HCT116 (cell line): ENCODE data around the gene HTRA2. TPM values are rescaled to one million over a fixed set of nuclear protein-coding genes. Genes with fewer than 3 reads are reported as not detected.

ENCODE experiments used
- ATAC-seq: fragments of 200-7000 bp; cut with Tn5 transposase; 2 replicates; pipeline ENCODE4 v1.9.1; 2020; ENCODE audit warnings: mild to moderate bottlenecking, moderate library complexity
- BruUV-seq: library from RNA; stranded (reverse); fragments of 400-500 nt; replicated peaks from 2 replicates; lab custom pipeline; 2021; lab: Mats Ljungman, UMichigan
- CTCF ChIA-PET: fragments of 300-600 bp; sonication (Branson Sonifier 250); formaldehyde crosslinking; loops from one replicate; lab custom pipeline; 2021; ENCODE audit warnings: antibody characterized with exemption; lab: Charles Lee
- POLR2A ChIA-PET: fragments of 300-600, 350-600 bp; sonication (Branson Sonifier 250); formaldehyde crosslinking; loops from one replicate; lab custom pipeline; 2021; ENCODE audit warnings: antibody characterized with exemption; lab: Charles Lee
- RAD21 ChIA-PET, 2 experiments: fragments of 300-600 bp; sonication (Branson Sonifier 250); formaldehyde crosslinking; loops; one replicate each; lab custom pipeline; 2023; ENCODE audit warnings: low total read pairs in 2 of 2; ENCODE audit not compliant: uncharacterized antibody in 2 of 2, unreplicated experiment in 2 of 2, low non-redundant PET in 1 of 2; lab: Charles Lee
- DNase-seq: peaks from one replicate; pipeline ENCODE4 v3.0.0-alpha.2; 2010; ENCODE audit warnings: low read depth, low spot score
- H2AFZ ChIP-seq: fragments of 200-600 bp; shearing (Covaris generic), sonication (generic); 2 replicates; pipeline ENCODE4 v1.6.1; 2017; ENCODE audit warnings: low read depth, mixed run types, mixed read lengths, antibody characterized with exemption, low read length; ENCODE audit not compliant: poor library complexity, severe bottlenecking
- H3K27ac ChIP-seq: 2 replicates; pipeline ENCODE4 v1.5.1; 2012; ENCODE audit warnings: low read depth, low read length
- H3K27me3 ChIP-seq: fragments of 200-600 bp; sonication (generic); 2 replicates; pipeline ENCODE4 v1.6.1; 2016; ENCODE audit warnings: mixed run types, low read length, mixed read lengths; ENCODE audit not compliant: insufficient read depth
- H3K36me3 ChIP-seq, 2 experiments: fragments of 200-500 bp in 1 of 2; fragments of 200-600 bp in 1 of 2; sonication (Bioruptor generic) in 1 of 2; sonication (generic) in 1 of 2; 2 replicates each; pipeline versions ENCODE4 v1.5.1 to v1.6.1; 2014 to 2016; ENCODE audit warnings: low read length in 2 of 2, inconsistent platforms in 1 of 2, mixed read lengths in 1 of 2, mixed run types in 1 of 2; ENCODE audit not compliant: insufficient read depth in 2 of 2, control insufficient read depth in 1 of 2
- H3K4me1 ChIP-seq, 2 experiments: fragments of 200-600 bp in 1 of 2; sonication (generic) in 1 of 2; 2 replicates each; pipeline versions ENCODE4 v1.5.1 to v1.6.1; 2012 to 2017; ENCODE audit warnings: low read length in 2 of 2, inconsistent platforms in 1 of 2, mild to moderate bottlenecking in 1 of 2, mixed read lengths in 1 of 2, mixed run types in 1 of 2, moderate library complexity in 1 of 2; ENCODE audit not compliant: insufficient read depth in 2 of 2, control insufficient read depth in 1 of 2
- H3K4me2 ChIP-seq: fragments of 200-600 bp; sonication (generic); 2 replicates; pipeline ENCODE4 v1.6.1; 2017; ENCODE audit warnings: mixed run types, low read length, mixed read lengths
- H3K4me3 ChIP-seq, 2 experiments: fragments of 200-600 bp in 1 of 2; sonication (generic) in 1 of 2; replicated peaks in 1 of 2; 2 replicates each; pipeline ENCODE4 v1.5.1; 2011 to 2016; ENCODE audit warnings: low read length in 2 of 2, control low read depth in 1 of 2, low read depth in 1 of 2, mild to moderate bottlenecking in 1 of 2, mixed read lengths in 1 of 2, mixed run types in 1 of 2
- H3K79me2 ChIP-seq: fragments of 200-600 bp; sonication (generic); 2 replicates; pipeline ENCODE4 v1.6.1; 2017; ENCODE audit warnings: mild to moderate bottlenecking, mixed run types, low read length, moderate library complexity, mixed read lengths; ENCODE audit not compliant: insufficient read depth
- H3K9ac ChIP-seq: fragments of 200-600 bp; sonication (generic); 2 replicates; pipeline ENCODE4 v1.6.1; 2016; ENCODE audit warnings: low read length, mixed read lengths
- H3K9me2 ChIP-seq: fragments of 200-600 bp; sonication (generic), shearing (Covaris generic); 2 replicates; pipeline ENCODE4 v1.6.1; 2017; ENCODE audit warnings: mixed run types, mild to moderate bottlenecking, moderate library complexity; ENCODE audit not compliant: insufficient read depth
- H3K9me3 ChIP-seq, 2 experiments: fragments of 200-500 bp in 1 of 2; fragments of 200-600 bp in 1 of 2; sonication (Bioruptor generic) in 1 of 2; sonication (generic) in 1 of 2; 2 replicates each; pipeline ENCODE4 v1.6.1; 2014 to 2017; ENCODE audit warnings: low read length in 2 of 2, mixed read lengths in 2 of 2, inconsistent platforms in 1 of 2, low read depth in 1 of 2, mild to moderate bottlenecking in 1 of 2, mixed run types in 1 of 2, moderate library complexity in 1 of 2; ENCODE audit not compliant: control insufficient read depth in 1 of 2, insufficient read depth in 1 of 2
- H4K20me1 ChIP-seq: fragments of 200-600 bp; sonication (generic), shearing (Covaris generic); 2 replicates; pipeline ENCODE4 v1.6.1; 2017; ENCODE audit warnings: mixed run types, mild to moderate bottlenecking, moderate library complexity; ENCODE audit not compliant: insufficient read depth
- ATF3 ChIP-seq: IDR thresholded peaks from 2 replicates; pipeline ENCODE4 v1.6.1; 2012
- CTCF ChIP-seq, 3 experiments: fragments of 200-600 bp in 1 of 3; sonication (generic) in 1 of 3; IDR thresholded peaks in 2 of 3; conservative IDR thresholded peaks in 1 of 3; 2 replicates each; pipeline ENCODE4 v1.5.1; 2012 to 2017; ENCODE audit warnings: low read depth in 2 of 3, low read length in 2 of 3, antibody characterized with exemption in 1 of 3, borderline replicate concordance in 1 of 3, control low read depth in 1 of 3, mild to moderate bottlenecking in 1 of 3, mixed read lengths in 1 of 3, mixed run types in 1 of 3, moderate library complexity in 1 of 3; ENCODE audit not compliant: insufficient read depth in 1 of 3
- EGR1 ChIP-seq: IDR thresholded peaks from 2 replicates; pipeline ENCODE4 v1.6.1; 2012; ENCODE audit warnings: low read depth
- ELF1 ChIP-seq: IDR thresholded peaks from 2 replicates; pipeline ENCODE4 v1.6.1; 2012; ENCODE audit warnings: low read depth, borderline replicate concordance
- EZH2 ChIP-seq: fragments of 200-600 bp; sonication (generic); IDR thresholded peaks from 2 replicates; pipeline ENCODE4 v1.6.1; 2017; ENCODE audit warnings: antibody characterized with exemption, mixed run types
- JUND ChIP-seq: IDR thresholded peaks from 2 replicates; pipeline ENCODE4 v1.6.1; 2012
- MAX ChIP-seq: IDR thresholded peaks from 2 replicates; pipeline ENCODE4 v1.6.1; 2012
- POLR2A ChIP-seq: IDR thresholded peaks from 2 replicates; pipeline ENCODE4 v1.7.0; 2011; ENCODE audit warnings: borderline replicate concordance; ENCODE audit not compliant: insufficient read depth, insufficient read length; ENCODE audit errors: extremely low read depth
- REST ChIP-seq: IDR thresholded peaks from 2 replicates; pipeline ENCODE4 v1.6.1; 2012; ENCODE audit warnings: low read depth
- SP1 ChIP-seq: IDR thresholded peaks from 2 replicates; pipeline ENCODE4 v1.6.1; 2012; ENCODE audit warnings: low read depth
- SRF ChIP-seq: IDR thresholded peaks from 2 replicates; pipeline ENCODE4 v1.6.1; 2012; ENCODE audit warnings: low read depth
- TCF7L2 ChIP-seq: IDR thresholded peaks from 2 replicates; pipeline ENCODE4 v1.7.0; 2011; ENCODE audit warnings: borderline replicate concordance, inconsistent platforms; ENCODE audit not compliant: insufficient read depth, insufficient read length; ENCODE audit errors: extremely low read depth
- YY1 ChIP-seq: IDR thresholded peaks from 2 replicates; pipeline ENCODE4 v1.6.1; 2011; ENCODE audit warnings: low read length, low read depth, moderate library complexity, mild to moderate bottlenecking; ENCODE audit not compliant: insufficient replicate concordance; ENCODE audit errors: extremely low read depth
- ZBTB33 ChIP-seq: IDR thresholded peaks from 2 replicates; pipeline ENCODE4 v1.6.1; 2011; ENCODE audit warnings: mild to moderate bottlenecking, low read length, moderate library complexity; ENCODE audit not compliant: insufficient replicate concordance; ENCODE audit errors: extremely low read depth
- ZFX ChIP-seq: fragments of 450-650 bp; IDR thresholded peaks from 2 replicates; pipeline ENCODE4 v1.6.1; 2017
- ZNF274 ChIP-seq: fragments of 200-500 bp; sonication (Bioruptor generic); IDR thresholded peaks from 2 replicates; pipeline ENCODE4 v1.6.1; 2014; ENCODE audit warnings: mild to moderate bottlenecking, low read depth, low read length, inconsistent platforms
- intact Hi-C: fragments of 100-400 bp; cut with micrococcal nuclease; formaldehyde crosslinking; loops from 2 replicates; pipeline ENCODE4 v1.10.0; 2022
- total RNA-seq: library from RNA; stranded (reverse); gene quantifications from one replicate; pipeline ENCODE4 v1.2.1, GENCODE V29; 2021; ENCODE audit not compliant: unreplicated experiment

The HTRA2 gene
- total RNA-seq, 1 experiment from 2014 or later: 36.2 TPM

GRCh38 chr2:74482801-74483674, 46.7 kb upstream of the HTRA2 start, which contains the start of the genes CCDC142 and TTC31:
CCDC142 (minus strand) TSS chr2:74482998; CDS start chr2:74482837, 161 bp downstream.
TTC31 (plus strand) TSS chr2:74483081; CDS start chr2:74483096, 15 bp downstream.
- BruUV-seq: TSS peak; percentile 93
- Histone ChIP-seq H3K27ac (peak within 1 kb of the TSS; percentile 90), H3K9me3 (no peaks in the 10 kb centered on the region), H3K4me2 (peak within 1 kb of the TSS; percentile 66), H3K27me3 (no peaks in the 10 kb centered on the region), H3K79me2 (peaks cover 31% of the 10 kb centered on the region), H4K20me1 (no peaks in the 10 kb centered on the region), H3K9me2 (no peaks in the 10 kb centered on the region), H3K4me1 (peaks cover 12 to 20% of the 10 kb centered on the region in 2 experiments), H2AFZ (no peak within 1 kb of the TSS), H3K9ac (peak within 1 kb of the TSS; percentile 86), H3K4me3 (peak within 1 kb of the TSS; percentile 61 to 95), H3K36me3 (peaks cover 11 to 13% of the 10 kb centered on the region in 2 experiments; a peak in 3 of 4 replicates)
- RAD21 ChIA-PET: interaction anchor here in 1 of 2 experiments (0.8 to 1.0 kb wide), 2 partner anchors 47 to 105 kb away, joined by 3 read pairs; partner anchors contain the start of genes AUP1 and HTRA2
- POLR2A ChIA-PET: interaction anchor here (0.6 to 3.5 kb wide), 4 partner anchors 11 to 31 kb away, joined by 3 to 25 read pairs (median 4); partner anchors contain the start of genes INO80B, MRPL53 and WBP1
- ATAC-seq (peak; percentile 92), DNase-seq (peak; percentile 91)
- intact Hi-C loops: loop anchor here (1.0 to 2.0 kb wide), 6 partner anchors 20 to 104 kb away; partner anchors contain the start of genes AUP1, HTRA2, INO80B and WBP1
- CTCF ChIA-PET: interaction anchor here (0.8 to 2.3 kb wide), 8 partner anchors 9 to 62 kb away, joined by 3 to 12 read pairs (median 8); partner anchors contain the start of genes INO80B and MRPL53
- TF ChIP-seq YY1 (peak; percentile 100), POLR2A (peak; percentile 58), ZBTB33 (peak; percentile 86), ZFX (peak; percentile 75; the same call in 1 of the 2 replicates), CTCF (IDR thresholded peaks at IDR 0.05 in 2 of 3, conservative IDR thresholded peaks at IDR 0.05 in 1 of 3; ENCODE audit: borderline replicate concordance in 1 of 3, insufficient read depth in 1 of 3, low read depth in 2 of 3, low read length in 2 of 3) (peak; percentile 86 to 91 (median 91)), ELF1 (no peak; the same call in 1 of the 2 replicates), SP1 (peak; percentile 86), SRF (no peak), EGR1 (peak; percentile 76), REST (no peak), ATF3 (no peak), EZH2 (no peak), JUND (no peak), TCF7L2 (peak; percentile 51), MAX (peak; percentile 75), ZNF274 (no peak)
